Hindlimb muscle (tissue), 1 donor: ENCODE measurements around the gene STRN3. TPM values are rescaled to one million over a fixed set of nuclear protein-coding genes. Genes with fewer than 3 reads are reported as not detected.
"Not testable (repeated sequence)": the region's sequence is repeated elsewhere in the genome, so short reads cannot be mapped to it uniquely, and the experiment has no call there.

Source experiments
- DNase-seq: peaks from one replicate; pipeline ENCODE4 v3.0.0-alpha.2; 2013
- polyA plus RNA-seq: library from polyadenylated mRNA; unstranded; fragments of 120-200 nt; gene quantifications from one replicate; pipeline ENCODE4 v1.2.1, GENCODE V29; 2013; ENCODE audit not compliant: insufficient read length

The STRN3 gene
- polyA plus RNA-seq, 1 donor = 44.3 TPM

DNA sequence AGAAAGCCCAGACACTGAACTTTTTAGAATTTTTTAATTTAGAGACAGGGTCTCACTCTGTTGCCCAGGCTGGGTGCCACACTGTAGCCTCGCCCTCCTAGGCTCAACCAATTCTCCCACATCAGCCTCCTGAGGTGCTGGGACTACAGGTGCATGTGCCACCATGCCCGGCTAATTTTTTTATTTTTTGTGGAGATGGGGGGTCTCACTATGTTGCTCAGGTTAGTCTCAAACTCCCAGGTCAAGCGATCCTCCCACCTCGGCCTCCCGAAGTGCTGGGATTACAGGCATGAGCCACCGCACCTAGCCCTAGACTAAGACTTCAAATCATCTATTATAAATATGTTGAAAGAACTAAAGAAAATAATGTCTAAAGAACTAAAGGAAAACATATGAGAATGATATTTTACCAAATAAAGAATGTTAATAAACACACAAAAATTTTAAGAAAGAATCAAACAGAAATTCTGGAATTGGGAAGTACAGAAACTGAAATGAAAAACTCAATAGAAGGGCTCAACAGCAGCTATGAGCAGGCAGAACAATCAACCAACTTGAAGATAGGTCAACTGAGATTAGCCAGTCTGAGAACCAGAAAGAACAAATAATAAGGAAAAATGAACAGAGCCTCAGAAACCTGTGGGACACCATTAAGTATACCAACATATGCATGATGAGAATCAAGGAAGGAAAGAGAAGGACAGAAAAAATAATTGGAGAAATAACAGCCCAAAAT, 27.0 kb downstream of the STRN3 start:
- DNase-seq = no peak

DNA sequence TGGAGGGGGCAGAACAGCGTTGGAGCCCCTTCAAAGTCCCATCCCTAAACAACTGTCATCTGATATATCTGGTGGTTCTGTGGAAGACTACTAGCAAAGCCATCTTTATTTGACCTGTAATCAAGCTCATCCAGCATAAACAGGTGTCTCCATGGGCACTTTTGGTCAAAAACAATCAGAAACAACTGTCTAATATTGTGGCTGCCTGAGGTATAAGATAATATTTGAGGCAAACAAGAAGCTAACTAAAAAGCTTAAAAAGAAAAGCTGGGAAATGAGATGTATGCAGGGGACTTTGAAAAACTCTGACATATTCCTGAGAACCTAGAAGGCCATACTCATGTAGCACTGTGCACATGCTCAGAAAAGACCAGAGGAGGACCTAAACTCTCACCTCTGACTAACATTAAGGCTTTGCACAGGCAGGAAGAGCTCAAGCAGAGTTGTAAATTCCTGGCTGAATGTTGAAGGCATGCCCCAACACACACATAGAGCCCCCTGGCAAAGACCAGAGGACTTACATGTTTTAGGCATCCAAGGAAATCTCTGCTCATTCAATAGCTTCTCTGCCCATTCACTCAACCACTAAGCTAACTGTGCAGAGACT, 28.0 kb downstream of the STRN3 start:
- DNase-seq = no peak

DNA sequence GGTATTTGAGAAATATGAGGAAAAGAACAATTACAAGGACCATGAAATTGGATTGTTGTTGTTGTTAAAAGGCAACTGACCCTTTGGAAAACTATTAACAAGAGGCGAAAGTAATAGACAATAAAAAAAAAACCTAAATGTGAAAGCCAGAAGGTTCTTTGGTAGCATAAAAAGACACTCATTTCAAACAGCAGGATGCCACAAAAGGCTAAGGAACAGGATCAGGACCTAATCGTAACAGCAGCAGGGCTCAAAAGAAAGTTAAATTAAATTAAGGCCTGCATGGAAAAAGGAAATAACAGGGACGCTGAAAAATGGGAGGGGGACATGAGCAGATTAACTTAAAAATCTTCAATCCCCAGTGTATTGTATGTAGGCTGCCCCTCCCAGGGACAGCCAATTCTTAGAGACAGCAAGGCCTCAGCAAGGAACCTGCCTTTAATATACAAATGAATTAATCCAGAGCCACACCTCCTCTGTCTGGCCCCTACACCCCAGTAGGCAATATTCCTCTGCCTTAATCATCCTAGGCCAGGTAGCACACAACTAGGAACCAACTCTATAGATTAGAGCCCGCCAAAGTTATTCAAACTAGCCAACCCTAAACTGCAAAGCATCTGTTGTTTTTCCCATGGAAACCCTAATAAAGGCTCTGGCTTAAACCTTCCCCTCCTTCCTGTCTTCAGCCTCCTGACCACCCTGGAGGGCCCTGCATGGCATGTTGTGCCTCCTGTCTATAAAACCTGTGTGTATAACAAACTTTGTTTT, 29.1 kb downstream of the STRN3 start:
- no peak for DNase-seq

DNA sequence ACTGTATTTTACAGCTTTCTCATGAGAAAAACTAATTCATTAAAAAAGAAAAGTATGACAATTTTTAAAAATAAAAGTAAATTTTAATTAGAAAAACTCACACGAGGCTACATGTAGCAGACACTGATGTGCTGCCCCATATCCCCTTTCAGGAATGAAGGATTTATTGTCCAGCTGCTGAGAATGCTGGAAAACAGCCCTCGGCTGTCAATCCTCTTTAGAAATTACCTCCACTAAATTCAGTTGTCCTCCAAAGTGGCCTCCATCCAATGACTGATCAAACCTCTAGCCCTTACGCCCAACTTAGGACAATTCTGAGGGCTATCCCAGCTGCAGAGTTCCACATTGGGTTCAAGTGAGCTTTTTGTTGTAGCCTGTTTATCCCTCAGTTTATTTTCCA, 30.5 kb downstream of the STRN3 start:
- DNase-seq = no peak

DNA sequence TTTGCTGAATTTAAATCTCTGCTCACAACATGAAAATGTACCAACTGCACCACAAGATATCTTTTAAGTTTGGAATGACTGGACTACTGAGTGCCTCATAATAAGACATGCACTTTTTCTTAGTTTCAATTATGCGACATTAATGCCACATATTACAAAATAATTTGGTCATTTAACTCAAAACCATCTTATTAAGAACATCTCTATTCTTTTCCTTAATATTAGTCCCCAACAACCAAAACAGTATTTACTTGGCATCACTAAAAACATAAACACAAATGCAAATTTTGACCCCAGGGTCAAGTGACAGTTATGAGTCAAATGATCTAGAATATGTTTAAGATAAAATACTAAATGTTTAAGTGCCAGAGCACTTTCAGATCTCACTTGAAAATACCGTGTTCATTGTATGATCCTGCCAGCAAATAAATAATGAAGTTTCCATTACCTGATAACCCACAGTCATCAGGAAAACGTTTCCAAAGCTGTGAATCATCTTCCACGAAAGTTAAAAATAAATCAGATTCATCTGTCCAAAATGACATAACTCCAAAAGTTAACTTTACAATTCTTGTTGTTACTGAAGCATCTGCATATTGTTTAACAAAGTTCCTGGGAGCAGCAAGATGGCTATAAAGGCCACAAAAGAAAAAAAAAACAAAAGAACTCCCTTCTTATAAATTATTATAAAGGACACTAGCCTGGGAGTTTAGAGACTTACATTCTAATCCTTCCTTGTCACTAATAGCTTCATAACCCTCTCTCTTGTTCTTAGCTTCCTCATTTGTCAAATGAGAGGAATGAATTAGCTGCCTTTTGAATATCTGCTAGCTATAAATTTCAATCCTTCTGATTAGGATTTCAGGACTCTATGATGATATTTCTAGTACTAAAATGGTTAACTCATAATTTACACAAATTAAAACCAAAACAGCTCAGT, 31.2 kb downstream of the STRN3 start:
- peak; percentile 44 for DNase-seq

DNA sequence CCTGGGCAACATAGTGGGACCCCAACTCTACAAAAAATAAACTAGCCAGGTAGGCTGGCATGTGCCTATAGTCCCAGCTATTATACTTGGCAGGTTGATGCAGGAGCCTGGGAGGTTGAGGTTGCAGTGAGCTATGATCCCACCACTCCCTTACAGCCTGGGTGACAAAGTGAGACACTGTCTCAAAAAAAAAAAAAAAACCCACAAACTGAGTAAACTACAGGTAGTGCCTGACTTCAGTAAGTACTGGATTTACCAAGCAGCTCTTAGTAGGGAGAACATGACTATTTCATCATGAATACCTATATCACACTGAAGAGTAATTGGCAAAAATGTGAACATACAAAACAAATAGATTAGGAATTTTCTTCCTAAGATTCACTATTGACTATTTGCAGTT, 33.1 kb downstream of the STRN3 start:
- no peak for DNase-seq

DNA sequence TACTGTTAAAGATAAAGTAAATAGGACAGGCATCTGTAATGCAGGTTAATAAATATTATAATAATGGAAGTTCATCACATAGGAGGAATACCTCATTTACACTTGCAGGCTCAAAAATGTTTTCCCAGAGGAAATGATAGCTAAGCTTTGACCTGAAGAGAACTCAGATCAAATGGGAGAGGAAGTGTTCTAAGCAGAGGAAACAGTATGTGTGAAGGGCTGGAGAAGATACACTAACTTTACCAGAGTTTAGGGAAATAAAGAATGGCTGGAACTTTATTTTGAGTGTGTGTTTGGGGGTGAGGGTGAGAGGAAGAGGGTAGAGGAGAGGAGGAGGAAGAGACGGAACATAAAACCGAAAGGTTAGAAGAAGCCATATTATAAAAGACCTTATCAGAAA, 34.8 kb downstream of the STRN3 start:
- DNase-seq = no peak

DNA sequence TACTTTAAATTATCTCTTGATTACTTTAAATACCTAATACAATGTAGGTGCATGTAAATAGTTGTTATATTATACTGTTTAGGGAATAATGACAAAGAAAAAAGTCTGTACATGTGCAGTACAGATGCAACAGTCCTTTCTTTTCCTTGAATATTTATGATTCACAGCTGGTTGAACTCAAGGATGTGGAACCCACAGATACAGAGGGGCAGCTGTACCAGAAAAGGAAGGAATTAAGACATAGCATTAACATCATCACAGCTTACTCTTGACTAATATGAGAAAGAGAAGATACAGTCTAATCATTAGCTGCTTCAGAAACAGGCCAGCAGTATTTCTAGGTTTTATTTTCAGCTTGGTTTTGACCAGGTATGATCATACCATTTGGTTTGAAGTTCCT, 35.4 kb downstream of the STRN3 start:
- DNase-seq = no peak

DNA sequence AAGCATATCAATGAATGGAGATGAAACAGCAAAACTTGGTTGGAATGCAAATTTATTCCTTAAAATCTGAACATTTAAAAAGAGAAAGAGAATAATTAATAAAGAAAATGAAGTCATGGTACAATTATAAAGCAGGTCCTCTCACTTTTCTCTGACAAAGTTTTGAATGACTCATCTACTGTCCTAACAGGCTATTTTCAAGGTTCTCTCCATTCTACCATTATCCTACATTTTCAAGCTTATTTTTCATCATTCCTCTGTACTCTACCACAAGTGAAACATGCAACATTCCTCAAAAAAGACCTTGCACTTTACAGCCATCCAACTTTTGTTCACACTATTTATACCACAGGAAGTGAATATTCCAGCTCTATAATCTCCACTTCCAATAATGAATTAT, 37.7 kb downstream of the STRN3 start:
- DNase-seq = no peak

DNA sequence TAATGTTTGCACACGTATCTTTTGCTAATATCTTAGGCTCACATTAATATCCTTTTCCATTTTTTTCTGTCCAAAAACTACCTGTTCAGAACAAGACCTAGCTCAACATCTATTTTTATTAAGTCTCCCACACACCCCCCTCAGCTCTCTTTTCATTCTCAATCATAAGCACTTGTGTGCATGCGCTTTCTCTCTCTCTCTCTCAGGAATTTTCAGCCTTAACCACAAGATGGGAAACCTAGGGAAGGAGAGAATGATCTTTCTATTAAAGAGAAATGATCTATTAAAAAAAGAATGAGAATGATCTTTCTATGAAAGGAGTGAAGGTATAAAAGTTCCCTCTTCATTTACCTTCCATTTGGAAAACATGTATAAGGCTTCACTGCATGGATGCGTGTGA, 40.4 kb downstream of the STRN3 start:
- DNase-seq = no peak

DNA sequence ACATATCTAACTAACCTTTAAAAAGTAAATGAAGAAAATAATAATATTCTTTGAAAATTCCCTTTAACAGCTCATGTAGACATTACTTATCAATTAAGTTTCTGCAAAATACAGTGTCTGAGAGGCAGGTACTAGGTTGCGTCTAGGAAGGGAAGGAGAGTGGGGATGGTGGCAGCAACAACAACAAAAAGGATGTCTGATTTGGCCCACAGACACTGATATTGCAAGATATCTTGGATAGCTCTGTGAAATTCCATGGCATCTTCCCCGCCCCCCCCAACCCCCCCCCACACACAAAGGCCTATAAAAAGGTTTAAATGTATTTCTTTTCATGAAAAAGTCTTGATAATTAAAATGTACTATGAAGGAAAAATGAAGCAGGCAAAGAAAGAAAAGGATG, 42.3 kb downstream of the STRN3 start:
- DNase-seq = no peak

DNA sequence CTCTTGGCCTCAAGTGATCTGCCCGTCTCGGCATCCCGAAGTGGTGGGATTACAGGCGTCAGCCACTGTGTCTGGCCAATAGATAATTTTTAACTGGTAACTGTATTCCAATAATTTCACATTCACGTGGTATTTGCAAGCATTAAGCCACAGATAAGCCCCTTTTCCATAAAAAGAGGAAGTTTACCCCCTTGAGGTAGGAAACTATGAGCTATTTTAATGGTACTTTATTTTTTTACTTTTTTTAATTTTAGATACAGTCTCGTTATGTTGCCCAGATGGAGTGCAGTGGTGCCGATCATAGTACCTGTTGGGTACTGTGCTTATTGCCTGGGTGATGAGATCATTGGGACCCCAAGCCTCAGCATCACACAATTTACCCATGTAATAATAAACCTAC, 43.6 kb downstream of the STRN3 start:
- DNase-seq = no peak

DNA sequence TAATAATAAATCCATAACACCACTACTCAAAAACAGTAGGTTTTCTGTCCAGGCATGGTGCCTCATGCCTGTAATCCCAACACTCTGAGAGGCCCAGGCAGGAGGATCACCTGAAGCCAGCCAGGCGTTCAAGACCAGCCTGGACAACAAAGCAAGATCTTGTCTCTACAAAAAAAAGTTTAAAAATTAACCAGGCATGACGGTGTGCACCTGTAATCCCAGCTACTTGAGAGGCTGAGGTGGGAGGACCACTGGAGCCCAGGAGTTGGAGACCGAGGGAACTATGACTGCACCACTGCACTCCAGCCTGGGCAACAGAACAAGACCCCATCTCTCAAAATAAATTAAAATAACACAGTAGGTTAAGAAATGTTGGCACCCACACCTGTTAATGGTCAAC, 45.2 kb downstream of the STRN3 start:
- DNase-seq = no peak

DNA sequence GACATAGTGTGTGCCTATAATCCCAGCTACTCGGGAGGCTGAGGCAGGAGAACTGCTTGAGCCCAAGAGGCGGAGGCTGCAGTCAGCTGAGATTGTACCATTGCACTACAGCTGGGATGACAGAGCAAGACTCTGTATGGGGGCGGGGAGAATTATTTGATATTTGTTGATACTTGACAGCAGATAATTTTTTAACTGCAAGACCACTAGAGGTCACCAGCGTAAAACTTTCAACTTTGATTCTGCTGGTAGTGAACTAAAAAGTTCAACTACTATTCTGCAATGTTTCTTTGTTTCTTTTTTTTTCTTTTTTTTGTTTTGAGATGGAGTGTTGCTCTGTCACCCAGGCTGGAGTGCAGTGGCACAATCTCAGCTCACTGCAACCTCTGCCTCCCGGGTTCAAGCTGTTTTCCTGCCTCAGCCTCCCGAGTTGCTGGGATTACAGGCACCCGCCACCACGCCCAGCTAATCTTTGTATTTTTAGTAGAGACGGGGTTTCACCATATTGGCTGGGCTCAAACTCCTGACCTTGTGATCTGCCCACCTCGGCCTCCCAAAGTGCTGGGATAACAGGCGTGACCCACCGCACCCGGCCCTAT, 46.0 kb downstream of the STRN3 start:
- DNase-seq = peak; percentile 65

DNA sequence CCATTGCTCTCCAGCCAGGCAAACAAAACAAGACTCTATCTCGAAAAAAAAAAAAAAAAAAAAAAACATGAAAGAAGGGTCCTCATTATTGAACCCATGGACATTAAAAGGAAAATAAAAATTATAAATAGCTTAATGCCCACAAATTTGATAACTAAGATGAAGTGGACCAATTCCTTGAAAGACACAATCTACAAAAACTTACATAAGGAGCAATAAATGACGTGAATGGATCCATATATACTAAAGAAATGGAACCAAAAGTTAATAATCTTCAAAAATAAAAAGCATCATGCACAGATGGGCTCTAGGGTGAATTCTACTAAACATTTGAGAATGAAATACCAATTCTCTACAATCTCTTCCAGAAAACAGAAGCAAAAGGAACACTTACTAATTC, 48.4 kb downstream of the STRN3 start:
- no peak for DNase-seq

DNA sequence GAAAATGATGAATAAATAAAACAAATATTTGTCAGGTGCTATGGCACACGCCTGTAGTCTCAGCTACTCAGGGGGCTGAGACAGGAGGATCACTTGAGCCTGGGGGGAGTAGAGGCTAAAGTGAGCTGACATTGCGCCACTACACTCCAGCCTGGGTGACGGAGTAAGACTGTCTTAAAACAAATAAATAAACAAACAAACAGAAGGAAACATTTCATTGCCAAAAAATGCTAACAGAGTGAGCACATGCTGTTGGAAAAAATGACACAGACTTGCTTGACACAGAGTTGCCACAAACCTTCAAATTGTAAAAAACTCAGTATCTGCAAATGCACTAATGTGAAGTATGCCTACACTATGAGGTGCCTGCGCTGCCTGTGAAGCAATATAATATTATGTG, 51.6 kb downstream of the STRN3 start:
- no peak for DNase-seq

DNA sequence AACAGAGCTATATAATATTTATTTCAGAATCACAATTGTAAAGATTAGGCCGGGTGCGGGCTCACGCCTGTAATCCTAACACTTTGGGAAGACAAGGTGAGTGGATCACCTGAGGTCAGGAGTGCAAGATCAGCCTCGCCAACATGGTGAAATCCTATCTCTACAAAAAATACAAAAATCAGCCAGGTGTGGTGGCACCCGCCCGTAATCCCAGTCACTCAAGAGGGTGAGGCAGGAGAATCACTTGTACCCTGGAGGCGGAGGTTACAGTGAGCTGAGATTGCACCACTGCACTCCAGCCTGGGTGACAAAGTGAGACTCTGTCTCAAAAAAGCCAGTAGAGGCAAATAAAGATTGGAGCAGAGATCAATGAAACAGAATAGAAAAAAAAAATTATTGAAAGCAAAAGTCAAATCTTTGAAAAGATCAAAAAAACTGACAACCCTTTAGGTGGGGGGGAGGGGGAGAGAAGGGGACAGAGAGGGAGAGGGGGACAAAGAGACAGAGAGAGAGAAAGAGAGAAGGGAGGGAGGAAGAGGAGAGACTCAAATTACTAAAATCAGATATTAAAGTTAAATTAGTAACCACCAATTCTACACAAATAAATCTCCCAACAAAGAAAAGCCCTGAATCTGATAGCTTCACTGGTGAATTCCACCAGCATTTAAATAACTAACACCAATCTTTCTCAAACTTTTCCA, 53.1 kb downstream of the STRN3 start:
- DNase-seq = no peak

DNA sequence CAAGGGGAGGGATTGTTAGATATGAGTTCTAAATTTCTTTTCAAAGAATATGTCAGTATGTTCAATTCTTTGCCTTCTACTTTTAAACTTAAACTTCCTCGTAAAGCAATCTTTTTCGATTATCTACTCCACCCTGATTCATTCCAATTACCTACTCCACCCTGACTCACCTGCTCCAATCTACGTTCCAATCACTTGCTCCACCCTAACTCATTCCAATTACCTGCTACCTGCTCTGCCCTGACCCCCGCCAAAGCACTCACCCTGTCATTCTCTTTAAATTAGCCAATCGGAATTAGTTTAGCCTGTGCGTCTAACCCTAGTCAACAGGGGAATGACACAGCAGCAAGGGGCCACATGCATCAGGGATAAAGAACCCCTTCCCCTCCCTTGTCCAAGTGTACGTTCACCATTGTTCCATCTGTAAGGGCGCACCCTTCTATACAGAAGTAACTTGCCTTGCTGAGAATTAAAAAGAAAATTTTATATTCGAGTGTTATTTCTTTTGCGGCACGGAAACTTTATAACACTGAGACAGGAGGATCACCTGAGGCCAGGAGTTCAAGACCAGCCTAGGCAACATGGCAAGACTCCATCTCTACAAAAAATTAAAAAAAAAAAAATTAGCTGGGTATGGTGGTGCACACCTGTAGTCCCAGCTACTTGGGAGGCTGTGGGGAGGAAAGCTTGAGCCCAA, 54.0 kb downstream of the STRN3 start:
- not testable (repeated sequence) for DNase-seq

DNA sequence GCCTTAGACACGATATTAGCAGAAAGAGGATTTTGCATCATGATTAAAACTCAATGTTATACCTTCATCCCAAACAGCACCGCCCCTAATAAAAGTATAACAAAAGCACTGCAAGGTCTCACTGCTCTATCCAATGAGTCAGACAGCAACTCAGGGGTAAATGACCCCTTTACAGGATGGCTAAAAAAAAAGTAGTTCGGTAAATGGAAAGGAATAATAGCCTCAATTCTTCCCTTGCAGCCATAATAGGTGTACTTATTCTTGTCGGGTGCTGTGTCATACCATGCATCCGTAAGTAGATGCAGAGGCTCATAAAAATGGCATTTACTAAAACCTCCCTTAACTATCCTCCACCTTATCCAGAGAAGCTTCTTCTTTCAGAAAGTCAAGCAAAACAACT, 54.6 kb downstream of the STRN3 start:
- DNase-seq = no peak

DNA sequence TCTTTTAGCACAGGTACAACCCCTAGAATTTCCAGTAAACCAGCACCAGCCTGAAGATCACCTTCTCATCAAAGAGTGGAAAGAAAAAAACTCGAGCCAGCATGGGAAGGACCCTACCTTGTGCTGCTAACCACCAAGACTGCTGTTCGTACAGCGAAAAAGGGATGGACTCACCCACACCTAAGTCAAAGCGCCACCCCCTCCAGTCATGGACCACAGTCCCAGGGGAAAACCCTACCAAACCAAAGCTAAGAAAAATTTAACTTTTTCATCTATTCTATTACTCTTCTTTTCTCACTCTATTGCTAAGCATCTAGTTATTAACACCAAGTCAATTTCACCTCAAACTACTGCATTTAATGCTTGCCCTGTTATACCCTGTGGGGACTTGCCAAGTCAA, 56.4 kb downstream of the STRN3 start:
- not testable (repeated sequence) for DNase-seq
